ENCODE measurements around the gene PIK3CB.

- no peak for TF ChIP-seq FOXK2 (IDR thresholded peaks at IDR 0.05)
- no peak for TF ChIP-seq BHLHE40 (IDR thresholded peaks at IDR 0.05; ENCODE audit: borderline replicate concordance in 1 of 2, low read depth in 2 of 2, low read length in 1 of 2)
- TF ChIP-seq ZBTB33 (IDR thresholded peaks at IDR 0.05) = no peak
- no peak for TF ChIP-seq LARP7 (IDR thresholded peaks at IDR 0.05)
- TF ChIP-seq CTCF (IDR thresholded peaks at IDR 0.05 in 2 of 3, conservative IDR thresholded peaks at IDR 0.05 in 1 of 3; ENCODE audit: control insufficient read depth in 2 of 3, extremely low read depth in 1 of 3, insufficient read depth in 1 of 3, low read depth in 3 of 3, low read length in 3 of 3) = no peak
- no peak for TF ChIP-seq EZH2 (IDR thresholded peaks at IDR 0.05; ENCODE audit: borderline replicate concordance, control insufficient read depth, low read depth, low read length)
- TF ChIP-seq HDGF (IDR thresholded peaks at IDR 0.05) = no peak
- no peak for TF ChIP-seq RBBP5 (conservative IDR thresholded peaks at IDR 0.05)
- no peak for TF ChIP-seq POLR2AphosphoS5 (IDR thresholded peaks at IDR 0.05; ENCODE audit: low read length)
- TF ChIP-seq EP300 (IDR thresholded peaks at IDR 0.05; ENCODE audit: borderline replicate concordance in 1 of 2, control insufficient read depth in 1 of 2, low read depth in 2 of 2, low read length in 2 of 2) = no peak
- TF ChIP-seq EGR1 (IDR thresholded peaks at IDR 0.05; ENCODE audit: borderline replicate concordance in 1 of 2, low read depth in 2 of 2, low read length in 2 of 2) = no peak
- no peak for TF ChIP-seq MAX (IDR thresholded peaks at IDR 0.05; ENCODE audit: low read depth, low read length)
- TF ChIP-seq POLR2A (IDR thresholded peaks at IDR 0.05; ENCODE audit: low read depth, low read length) = no peak
- no peak for TF ChIP-seq HDAC6 (IDR thresholded peaks at IDR 0.05; ENCODE audit: unreplicated experiment)
Measured at GRCh38 chr3:138767498-138768104, 67.1 kb downstream of the PIK3CB start.
